Measurements from ENCODE around the gene ADAM22. TPM values are rescaled to one million over a fixed set of nuclear protein-coding genes. Genes with fewer than 3 reads are reported as not detected.

ADAM22 gene
- total RNA-seq, 1 donor from 2014 or later: 2.7 TPM

DNA sequence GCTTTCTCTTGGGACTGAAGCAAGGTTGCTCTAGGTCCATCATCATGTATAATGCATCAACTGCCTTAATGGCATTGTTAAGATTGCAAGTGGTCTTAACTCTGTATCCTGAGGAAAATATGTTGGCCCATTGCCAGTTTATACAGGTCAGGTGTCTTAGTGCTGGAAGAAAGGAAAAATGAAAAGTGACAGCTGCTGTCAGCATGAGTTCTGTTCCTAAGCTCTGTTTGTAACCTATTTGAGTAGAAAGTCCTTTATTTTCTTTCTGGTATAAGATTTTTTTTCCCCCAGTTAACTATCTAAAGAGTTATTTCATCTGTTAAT, 158.6 kb downstream of the ADAM22 start:
- TF ChIP-seq, protein P1, sequence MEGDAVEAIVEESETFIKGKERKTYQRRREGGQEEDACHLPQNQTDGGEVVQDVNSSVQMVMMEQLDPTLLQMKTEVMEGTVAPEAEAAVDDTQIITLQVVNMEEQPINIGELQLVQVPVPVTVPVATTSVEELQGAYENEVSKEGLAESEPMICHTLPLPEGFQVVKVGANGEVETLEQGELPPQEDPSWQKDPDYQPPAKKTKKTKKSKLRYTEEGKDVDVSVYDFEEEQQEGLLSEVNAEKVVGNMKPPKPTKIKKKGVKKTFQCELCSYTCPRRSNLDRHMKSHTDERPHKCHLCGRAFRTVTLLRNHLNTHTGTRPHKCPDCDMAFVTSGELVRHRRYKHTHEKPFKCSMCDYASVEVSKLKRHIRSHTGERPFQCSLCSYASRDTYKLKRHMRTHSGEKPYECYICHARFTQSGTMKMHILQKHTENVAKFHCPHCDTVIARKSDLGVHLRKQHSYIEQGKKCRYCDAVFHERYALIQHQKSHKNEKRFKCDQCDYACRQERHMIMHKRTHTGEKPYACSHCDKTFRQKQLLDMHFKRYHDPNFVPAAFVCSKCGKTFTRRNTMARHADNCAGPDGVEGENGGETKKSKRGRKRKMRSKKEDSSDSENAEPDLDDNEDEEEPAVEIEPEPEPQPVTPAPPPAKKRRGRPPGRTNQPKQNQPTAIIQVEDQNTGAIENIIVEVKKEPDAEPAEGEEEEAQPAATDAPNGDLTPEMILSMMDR (IDR thresholded peaks at IDR 0.05): no peak
- H3K27me3 ChIP-seq (ENCODE audit: low read depth): no peaks in the 10 kb centered on the region
- ATAC-seq (no peak), DNase-seq (no peak)
- H3K4me3 ChIP-seq: no peak overlapping the region
- H3K9me3 ChIP-seq: no peaks in the 10 kb centered on the region
- H3K4me1 ChIP-seq: no peaks in the 10 kb centered on the region
- H3K36me3 ChIP-seq: no peaks in the 10 kb centered on the region
- intact Hi-C loops (cut with DNase I): no loop called here
- no peak overlapping the region for H3K27ac ChIP-seq

DNA sequence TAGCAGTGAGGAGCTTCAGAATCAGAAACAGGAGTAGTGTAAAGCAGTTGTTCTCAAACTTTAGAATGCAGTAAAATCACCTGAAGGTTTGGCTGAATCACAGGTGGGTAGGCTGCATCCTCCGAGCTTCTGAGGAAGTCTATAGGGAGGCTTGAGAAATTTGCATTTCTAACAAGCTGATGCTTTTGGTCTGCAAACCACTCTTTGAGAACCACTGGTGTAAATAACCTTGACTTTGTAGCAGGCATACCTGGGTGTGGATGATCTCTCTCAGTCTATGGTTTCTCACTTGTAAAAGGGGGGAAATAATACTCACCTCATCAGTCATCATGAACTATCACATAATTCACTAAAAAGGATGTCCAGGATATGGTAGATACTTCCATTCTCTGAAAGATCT, 167.7 kb downstream of the ADAM22 start:
- Histone ChIP-seq H3K36me3 (no peaks in the 10 kb centered on the region), H3K4me3 (no peak overlapping the region), H3K27me3 (ENCODE audit: low read depth) (no peaks in the 10 kb centered on the region), H3K27ac (no peak overlapping the region), H3K4me1 (no peaks in the 10 kb centered on the region), H3K9me3 (no peaks in the 10 kb centered on the region)
- DNase-seq (no peak), ATAC-seq (no peak)
- TF ChIP-seq, protein P1 (IDR thresholded peaks at IDR 0.05): no peak
- intact Hi-C loops (cut with DNase I): no loop called here

DNA sequence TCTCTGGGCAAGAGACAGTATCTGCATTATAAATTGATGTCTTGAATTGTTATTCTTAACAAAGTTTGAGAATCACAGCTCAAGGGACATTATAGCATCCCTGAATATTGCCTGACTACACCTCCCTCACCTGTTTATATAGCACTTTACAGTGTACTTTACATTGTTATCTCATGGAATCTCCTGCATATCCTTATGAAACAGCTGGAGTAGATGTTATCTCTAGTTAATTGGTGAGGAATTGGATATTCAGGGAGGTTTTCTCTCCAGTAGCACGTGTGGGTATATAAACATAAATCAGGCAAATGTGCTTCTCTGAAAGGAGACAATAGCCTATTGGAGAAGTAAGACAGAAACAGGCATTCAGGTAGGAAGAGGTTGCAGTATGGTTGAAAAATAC, 168.6 kb downstream of the ADAM22 start:
- no peaks in the 10 kb centered on the region for H3K4me1 ChIP-seq
- H3K9me3 ChIP-seq: no peaks in the 10 kb centered on the region
- no peaks in the 10 kb centered on the region for H3K36me3 ChIP-seq
- H3K27ac ChIP-seq: no peak overlapping the region
- intact Hi-C loops (cut with DNase I): no loop called here
- ATAC-seq (no peak), DNase-seq (no peak)
- H3K4me3 ChIP-seq: no peak overlapping the region
- H3K27me3 ChIP-seq (ENCODE audit: low read depth): no peaks in the 10 kb centered on the region
- TF ChIP-seq, protein P1 (IDR thresholded peaks at IDR 0.05): no peak

DNA sequence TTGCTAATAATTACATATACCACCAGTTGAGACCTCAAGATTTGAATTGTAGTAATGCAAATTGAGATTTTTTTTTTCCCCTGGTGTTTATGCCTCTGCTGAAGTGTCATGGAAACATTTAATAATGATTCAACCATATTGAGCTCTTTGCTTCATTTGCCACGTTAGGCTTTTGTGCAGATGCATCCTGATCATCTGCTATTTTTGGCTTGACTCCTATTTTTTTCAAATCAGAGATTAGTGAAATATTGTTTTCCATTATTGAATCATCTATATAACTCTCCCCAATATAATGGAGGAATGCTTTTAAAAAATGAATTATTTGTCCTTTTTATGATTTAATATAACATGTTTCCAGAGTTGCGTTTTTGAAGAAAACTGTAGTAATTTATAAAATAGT, 170.7 kb downstream of the ADAM22 start:
- intact Hi-C loops (cut with DNase I): no loop called here
- no peak for DNase-seq

DNA sequence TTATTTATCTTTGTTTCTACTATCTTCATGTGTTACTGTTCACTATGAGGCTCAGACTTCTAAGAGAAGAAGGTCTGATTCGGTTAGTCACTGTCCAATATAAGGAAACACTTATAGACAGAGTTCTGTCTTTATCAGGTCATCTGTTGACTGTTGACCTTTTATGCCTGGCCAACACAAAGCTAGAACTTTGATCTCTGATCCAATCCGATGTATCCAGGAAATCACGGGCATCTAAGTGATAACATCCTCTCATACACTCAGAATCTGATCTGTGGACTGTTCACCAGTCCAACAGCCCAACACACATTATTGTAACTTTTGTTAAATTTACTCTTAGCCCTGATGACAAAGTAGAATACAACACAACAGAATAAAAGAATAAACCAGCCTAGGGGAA, 171.2 kb downstream of the ADAM22 start:
- H3K9me3 ChIP-seq: no peaks in the 10 kb centered on the region
- TF ChIP-seq, protein P1 (IDR thresholded peaks at IDR 0.05): no peak
- intact Hi-C loops (cut with DNase I): no loop called here
- H3K27me3 ChIP-seq (ENCODE audit: low read depth): no peaks in the 10 kb centered on the region
- DNase-seq (no peak), ATAC-seq (no peak)
- H3K36me3 ChIP-seq: no peaks in the 10 kb centered on the region
- no peaks in the 10 kb centered on the region for H3K4me1 ChIP-seq
- no peak overlapping the region for H3K4me3 ChIP-seq
- H3K27ac ChIP-seq: no peak overlapping the region

More for the DNA sequence above, 170.7 kb downstream of the ADAM22 start:
- Histone ChIP-seq H3K27me3 (ENCODE audit: low read depth) (no peaks in the 10 kb centered on the region), H3K4me3 (no peak overlapping the region), H3K36me3 (no peaks in the 10 kb centered on the region), H3K9me3 (no peaks in the 10 kb centered on the region), H3K4me1 (no peaks in the 10 kb centered on the region), H3K27ac (no peak overlapping the region)
- TF ChIP-seq, protein P1 (IDR thresholded peaks at IDR 0.05): no peak
- ATAC-seq: no peak

DNA sequence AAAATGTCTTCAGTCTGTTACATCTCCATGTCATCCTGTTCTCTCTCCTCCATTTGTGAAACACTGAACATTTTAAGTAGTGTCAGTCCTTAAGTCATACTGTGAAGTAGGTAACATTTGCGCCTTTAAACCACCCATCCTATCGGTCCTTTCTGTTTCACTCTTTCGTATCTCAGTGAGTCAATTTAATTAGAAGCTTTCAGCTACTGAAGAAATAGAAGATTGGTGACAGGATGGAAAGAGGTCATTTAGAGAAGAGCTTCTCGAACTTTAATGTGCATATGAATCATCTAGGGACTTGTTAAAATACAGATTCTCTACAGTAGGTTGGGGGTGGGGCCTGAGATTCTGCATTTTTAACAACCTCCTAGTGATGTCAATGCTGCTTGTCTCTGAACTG, 172.4 kb downstream of the ADAM22 start:
- no peak overlapping the region for H3K27ac ChIP-seq
- no peaks in the 10 kb centered on the region for H3K36me3 ChIP-seq
- DNase-seq: no peak
- H3K27me3 ChIP-seq (ENCODE audit: low read depth): no peaks in the 10 kb centered on the region
- no peaks in the 10 kb centered on the region for H3K4me1 ChIP-seq
- TF ChIP-seq, protein P1 (IDR thresholded peaks at IDR 0.05): no peak
- no peaks in the 10 kb centered on the region for H3K9me3 ChIP-seq
- ATAC-seq: no peak
- H3K4me3 ChIP-seq: no peak overlapping the region
- intact Hi-C loops (cut with DNase I): no loop called here

All from lower lobe of right lung (tissue), 2 donors.